Kidney epithelial cell (primary cell): ENCODE measurements around the gene IFNG-AS1. TPM values are rescaled to one million over a fixed set of nuclear protein-coding genes. Genes with fewer than 3 reads are reported as not detected.
A peak's percentile ranks its signal among the peaks of the same experiment; 100 is the strongest.

Source experiments
- DNase-seq: peaks from one replicate; pipeline ENCODE4 v3.0.0-alpha.2; 2010; ENCODE audit warnings: low read depth
- H3K27me3 ChIP-seq: 2 replicates; pipeline ENCODE4 v1.6.0; 2011; ENCODE audit warnings: low read length; ENCODE audit not compliant: control insufficient read depth, insufficient read depth
- H3K36me3 ChIP-seq: 2 replicates; pipeline ENCODE4 v1.5.1; 2011; ENCODE audit warnings: low read length; ENCODE audit not compliant: control insufficient read depth, insufficient read depth
- H3K4me3 ChIP-seq: 2 replicates; pipeline ENCODE4 v1.5.1; 2011; ENCODE audit warnings: low read depth, mild to moderate bottlenecking, control low read depth, low read length
- CTCF ChIP-seq: IDR thresholded peaks from 2 replicates; pipeline ENCODE4 v1.5.1; 2011; ENCODE audit warnings: mild to moderate bottlenecking, moderate library complexity, low read length, control low read depth, inconsistent platforms; ENCODE audit not compliant: insufficient read depth, poor library complexity, severe bottlenecking
- total RNA-seq: library from RNA; depleted of rRNA; stranded (reverse); fragments of >200 nt; gene quantifications from 2 replicates; pipeline ENCODE4 v1.2.3, GENCODE V29; 2015

Gene IFNG-AS1
- total RNA-seq, 1 donor from 2014 or later = not detected

GRCh38 chr12:67981287-67982162 is 7.7 kb upstream of the IFNG-AS1 start:
- Histone ChIP-seq H3K4me3 (no peak overlapping the region), H3K36me3 (no peaks in the 10 kb centered on the region), H3K27me3 (no peaks in the 10 kb centered on the region)
- peak; percentile 66 for DNase-seq
- no peak for TF ChIP-seq CTCF

GRCh38 chr12:67982164-67982563 is 7.1 kb upstream of the IFNG-AS1 start:
- Histone ChIP-seq H3K36me3 (no peaks in the 10 kb centered on the region), H3K27me3 (no peaks in the 10 kb centered on the region), H3K4me3 (no peak overlapping the region)
- TF ChIP-seq CTCF = no peak
- no peak for DNase-seq

- Histone ChIP-seq H3K36me3 (no peaks in the 10 kb centered on the region), H3K27me3 (no peaks in the 10 kb centered on the region), H3K4me3 (no peak overlapping the region)
- no peak for DNase-seq
- no peak for TF ChIP-seq CTCF
Observed at GRCh38 chr12:67986632-67987031, 2.6 kb upstream of the IFNG-AS1 start.

GRCh38 chr12:67988601-67989021 is 636 bp upstream of the IFNG-AS1 start:
- TF ChIP-seq CTCF = no peak
- no peak for DNase-seq
- no peak overlapping the region for H3K4me3 ChIP-seq
- no peaks in the 10 kb centered on the region for H3K27me3 ChIP-seq
- no peaks in the 10 kb centered on the region for H3K36me3 ChIP-seq

GRCh38 chr12:67991158-67991557 is 1.9 kb downstream of the IFNG-AS1 start:
- no peak for DNase-seq
- TF ChIP-seq CTCF = no peak
- Histone ChIP-seq H3K36me3 (no peaks in the 10 kb centered on the region), H3K4me3 (no peak overlapping the region), H3K27me3 (no peaks in the 10 kb centered on the region)

- no peak for DNase-seq
- Histone ChIP-seq H3K4me3 (no peak overlapping the region), H3K36me3 (no peaks in the 10 kb centered on the region), H3K27me3 (no peaks in the 10 kb centered on the region)
- no peak for TF ChIP-seq CTCF
Observed at GRCh38 chr12:67993143-67993542, 3.9 kb downstream of the IFNG-AS1 start.
